H1 (cell line): Measurements from ENCODE around the gene FGR. TPM values are rescaled to one million over a fixed set of nuclear protein-coding genes. Genes with fewer than 3 reads are reported as not detected.

Experiments used
- CTCF ChIA-PET: fragments of 300-600 bp; sonication (Branson Sonifier 250); formaldehyde crosslinking; loops from one replicate; lab custom pipeline; 2021; ENCODE audit not compliant: partially characterized antibody; lab: Charles Lee
- POLR2A ChIA-PET: fragments of 300-600 bp; sonication (Branson Sonifier 250); formaldehyde crosslinking; loops from one replicate; lab custom pipeline; 2021; ENCODE audit warnings: inconsistent platforms; ENCODE audit not compliant: partially characterized antibody; lab: Charles Lee
- DNase-seq, 2 experiments: peaks; one replicate each; pipeline versions ENCODE4 v3.0.0 to v3.0.0-alpha.2; 2010 to 2022; ENCODE audit warnings: low spot score in 2 of 2, low read depth in 1 of 2, mixed read lengths in 1 of 2
- FAIRE-seq: peaks from 2 replicates; lab custom pipeline; 2011; peaks lifted over from hg19 to GRCh38; lab: Jason Lieb, UNC
- H2AFZ ChIP-seq: 2 replicates; pipeline ENCODE4 v1.8.1; 2012; ENCODE audit warnings: low read length, inconsistent platforms
- H2AK5ac ChIP-seq: 2 replicates; pipeline ENCODE4 v1.6.1; 2013; ENCODE audit warnings: low read depth, low read length
- H2BK120ac ChIP-seq: replicated peaks from 2 replicates; pipeline ENCODE3; 2013; ENCODE audit warnings: low read depth, low read length, inconsistent platforms
- H2BK12ac ChIP-seq: 2 replicates; pipeline ENCODE4 v1.6.1; 2013; ENCODE audit warnings: low read depth, low read length
- H2BK15ac ChIP-seq: 2 replicates; pipeline ENCODE4 v1.6.1; 2013; ENCODE audit warnings: low read length
- H2BK20ac ChIP-seq: 2 replicates; pipeline ENCODE4 v1.6.1; 2013; ENCODE audit warnings: low read length
- H2BK5ac ChIP-seq: 2 replicates; pipeline ENCODE4 v1.6.1; 2013; ENCODE audit warnings: low read depth, low read length
- H3K14ac ChIP-seq: 2 replicates; pipeline ENCODE4 v1.6.1; 2013; ENCODE audit warnings: inconsistent platforms; ENCODE audit not compliant: insufficient read length
- H3K18ac ChIP-seq: 2 replicates; pipeline ENCODE4 v1.6.1; 2013; ENCODE audit warnings: low read length; ENCODE audit errors: extremely low read depth
- H3K23ac ChIP-seq: 2 replicates; pipeline ENCODE4 v1.6.1; 2013; ENCODE audit warnings: inconsistent platforms; ENCODE audit not compliant: insufficient read length
- H3K23me2 ChIP-seq: 2 replicates; pipeline ENCODE4 v1.6.1; 2013; ENCODE audit warnings: low read depth, low read length
- H3K27ac ChIP-seq: 2 replicates; pipeline ENCODE4 v1.6.1; 2011; ENCODE audit warnings: low read depth, low read length, inconsistent platforms
- H3K27me3 ChIP-seq, 4 experiments: replicated peaks in 1 of 4; 1 replicate in 1 of 4; 2 replicates in 3 of 4; pipeline versions ENCODE4 v1.6.1 to v1.8.1; 2011 to 2013; ENCODE audit warnings: low read length in 3 of 4, mild to moderate bottlenecking in 3 of 4, inconsistent platforms in 2 of 4, mixed read lengths in 2 of 4, moderate library complexity in 1 of 4; ENCODE audit not compliant: control insufficient read depth in 3 of 4, insufficient read depth in 3 of 4; ENCODE audit errors: extremely low read depth in 1 of 4
- H3K36me3 ChIP-seq, 4 experiments: 2 replicates each; pipeline versions ENCODE4 v1.6.1 to v1.8.1; 2011 to 2013; ENCODE audit warnings: mild to moderate bottlenecking in 4 of 4, low read length in 3 of 4, moderate library complexity in 2 of 4, control low read depth in 1 of 4, inconsistent platforms in 1 of 4; ENCODE audit not compliant: insufficient read depth in 4 of 4, control insufficient read depth in 2 of 4
- H3K4ac ChIP-seq: replicated peaks from 2 replicates; pipeline ENCODE3; 2013; ENCODE audit warnings: low read length, low read depth, mixed read lengths, inconsistent platforms; ENCODE audit not compliant: insufficient read length
- H3K4me1 ChIP-seq, 4 experiments: replicated peaks in 1 of 4; 1 replicate in 1 of 4; 2 replicates in 3 of 4; pipeline versions ENCODE4 v1.6.1 to v1.8.1; 2011 to 2013; ENCODE audit warnings: low read length in 3 of 4, inconsistent platforms in 2 of 4, mixed read lengths in 1 of 4; ENCODE audit not compliant: insufficient read depth in 4 of 4, control insufficient read depth in 3 of 4
- H3K4me2 ChIP-seq, 2 experiments: 2 replicates each; pipeline versions ENCODE4 v1.6.1 to v1.8.1; 2011 to 2013; ENCODE audit warnings: low read depth in 2 of 2, low read length in 2 of 2, control low read depth in 1 of 2, inconsistent platforms in 1 of 2, mild to moderate bottlenecking in 1 of 2; ENCODE audit not compliant: insufficient read depth in 1 of 2
- H3K4me3 ChIP-seq, 4 experiments: fragments of 200-600, 300-600 bp in 1 of 4; sonication (generic), shearing (Covaris generic), sonication (Bioruptor Twin) in 1 of 4; 2 replicates each; pipeline versions ENCODE4 v1.5.1 to v1.8.1; 2011 to 2016; ENCODE audit warnings: low read length in 4 of 4, low read depth in 3 of 4, control low read depth in 2 of 4, inconsistent platforms in 2 of 4, mild to moderate bottlenecking in 2 of 4, mixed read lengths in 1 of 4, moderate library complexity in 1 of 4; ENCODE audit not compliant: insufficient read depth in 2 of 4; ENCODE audit errors: extremely low read depth in 1 of 4
- H3K56ac ChIP-seq: replicated peaks from 2 replicates; pipeline ENCODE3; 2013; ENCODE audit warnings: low read depth, mild to moderate bottlenecking, mixed read lengths, low read length, inconsistent platforms; ENCODE audit not compliant: insufficient read length
- H3K79me1 ChIP-seq: 2 replicates; pipeline ENCODE4 v1.6.1; 2013; ENCODE audit warnings: low read depth, low read length, control low read depth
- H3K79me2 ChIP-seq, 2 experiments: 2 replicates each; pipeline versions ENCODE4 v1.6.1 to v1.8.1; 2012 to 2013; ENCODE audit warnings: low read length in 2 of 2, mild to moderate bottlenecking in 2 of 2, inconsistent platforms in 1 of 2; ENCODE audit not compliant: insufficient read depth in 2 of 2, control insufficient read depth in 1 of 2
- H3K9ac ChIP-seq, 4 experiments: replicated peaks in 1 of 4; 1 replicate in 1 of 4; 2 replicates in 3 of 4; pipeline versions ENCODE4 v1.6.1 to v1.8.1; 2011 to 2013; ENCODE audit warnings: low read depth in 3 of 4, low read length in 3 of 4, control low read depth in 2 of 4, mild to moderate bottlenecking in 2 of 4, moderate library complexity in 2 of 4, inconsistent platforms in 1 of 4; ENCODE audit errors: extremely low read depth in 1 of 4
- H3K9me3 ChIP-seq, 2 experiments: 2 replicates each; pipeline versions ENCODE4 v1.6.1 to v1.8.1; 2012 to 2013; ENCODE audit warnings: mild to moderate bottlenecking in 2 of 2, moderate library complexity in 2 of 2, control low read depth in 1 of 2, inconsistent platforms in 1 of 2, low read depth in 1 of 2, low read length in 1 of 2, mixed read lengths in 1 of 2; ENCODE audit not compliant: insufficient read depth in 2 of 2
- H4K20me1 ChIP-seq, 2 experiments: replicated peaks in 1 of 2; 2 replicates each; pipeline versions ENCODE3 to v1.8.1; 2011 to 2013; ENCODE audit warnings: inconsistent platforms in 2 of 2, low read length in 2 of 2, mild to moderate bottlenecking in 1 of 2; ENCODE audit not compliant: insufficient read depth in 2 of 2, control insufficient read depth in 1 of 2
- H4K5ac ChIP-seq: 2 replicates; pipeline ENCODE4 v1.6.1; 2013; ENCODE audit warnings: low read length, low read depth, mixed read lengths, inconsistent platforms; ENCODE audit not compliant: insufficient read length
- H4K8ac ChIP-seq: 2 replicates; pipeline ENCODE4 v1.8.0; 2013; ENCODE audit warnings: mild to moderate bottlenecking, moderate library complexity, low read length, inconsistent platforms; ENCODE audit not compliant: insufficient read depth; ENCODE audit errors: extremely low read depth
- H4K91ac ChIP-seq: replicated peaks from 2 replicates; pipeline ENCODE3; 2013; ENCODE audit warnings: low read length, mixed read lengths, inconsistent platforms; ENCODE audit not compliant: insufficient read length
- BRCA1 ChIP-seq: IDR thresholded peaks from 2 replicates; pipeline ENCODE4 v1.6.1; 2012; ENCODE audit warnings: low read depth, low read length, improper control_type of control experiment
- FOSL1 ChIP-seq: IDR thresholded peaks from 2 replicates; pipeline ENCODE4 v1.6.1; 2011; ENCODE audit warnings: mild to moderate bottlenecking, low read depth, low read length, moderate library complexity; ENCODE audit not compliant: insufficient read depth
- HDAC6 ChIP-seq: IDR thresholded peaks from one replicate; pipeline ENCODE4 v1.7.1; 2012; ENCODE audit warnings: low read depth, mild to moderate bottlenecking, inconsistent platforms, low read length, moderate library complexity
- KDM5A ChIP-seq: fragments of 200-600 bp; IDR thresholded peaks from 2 replicates; pipeline ENCODE4 v1.7.1; 2012; ENCODE audit warnings: mild to moderate bottlenecking, low read length, inconsistent platforms, mixed read lengths
- PHF8 ChIP-seq: fragments of 200-600 bp; sonication (generic); conservative IDR thresholded peaks from 2 replicates; pipeline ENCODE4 v1.7.1; 2012; ENCODE audit warnings: low read depth, mild to moderate bottlenecking, inconsistent platforms, low read length, moderate library complexity
- POLR2AphosphoS5 ChIP-seq: IDR thresholded peaks from 2 replicates; pipeline ENCODE4 v1.6.1; 2011; ENCODE audit warnings: low read depth, low read length
- SAP30 ChIP-seq: fragments of 300-600 bp; sonication (generic); IDR thresholded peaks from 2 replicates; pipeline ENCODE4 v1.7.1; 2012; ENCODE audit warnings: low read length, moderate library complexity, mild to moderate bottlenecking, inconsistent platforms; ENCODE audit not compliant: insufficient read depth, insufficient replicate concordance
- TAF7 ChIP-seq: optimal IDR thresholded peaks from 2 replicates; pipeline ENCODE3; 2011; ENCODE audit warnings: low read depth, mild to moderate bottlenecking, inconsistent platforms, low read length, moderate library complexity, borderline replicate concordance
- ZNF274 ChIP-seq: IDR thresholded peaks from 2 replicates; pipeline ENCODE4 v1.7.0; 2012; ENCODE audit warnings: low read length, borderline replicate concordance; ENCODE audit errors: extremely low read depth
- WGBS, 2 experiments: shearing (Covaris generic) in 1 of 2; methylation state at CpG; one replicate each; pipeline versions ENCODE4 v1.1.6 to v1.1.7; 2013 to 2015; ENCODE audit warnings: low lambda C conversion rate in 2 of 2, mixed read lengths in 2 of 2, inconsistent platforms in 1 of 2, low coverage in 1 of 2, missing lambda C conversion rate in 1 of 2; ENCODE audit not compliant: insufficient replicate concordance in 2 of 2, insufficient coverage in 1 of 2, insufficient read length in 1 of 2; ENCODE audit errors: extremely low coverage in 1 of 2, missing lambda C conversion rate in 1 of 2; 5-methylcytosine and 5-hydroxymethylcytosine counted together
- polyA plus RNA-seq, 7 experiments: library from polyadenylated mRNA; depleted of rRNA in 3 of 7; stranded (reverse) in 5 of 7; unstranded in 2 of 7; fragments of >200 nt in 5 of 7; fragments of 200-250 nt in 2 of 7; gene quantifications; 1 replicate in 5 of 7; 2 replicates in 1 of 7; 4 replicates in 1 of 7; pipeline versions ENCODE4 v1.2.1 to v1.2.3, GENCODE V29; 2011 to 2013; ENCODE audit warnings: missing spikeins in 2 of 7, mixed read lengths in 2 of 7
- total RNA-seq: library from RNA; stranded (reverse); fragmentation: NEBNext Ultra II Directional; extraction: Animal tissue kit (Norgen Biotek cat#: 25700); gene quantifications from 2 replicates; pipeline ENCODE4 v1.2.1, GENCODE V29; 2021
- TF ChIP-seq, protein P1 (sequence below), 3 experiments: IDR thresholded peaks; 1 replicate in 2 of 3; 2 replicates in 1 of 3; pipeline versions ENCODE4 v1.5.1 to v1.6.1; 2011; ENCODE audit warnings: low read length in 3 of 3, mild to moderate bottlenecking in 3 of 3, inconsistent platforms in 2 of 3, low read depth in 1 of 3, moderate library complexity in 1 of 3; ENCODE audit not compliant: insufficient read depth in 1 of 3; ENCODE audit errors: control extremely low read depth in 1 of 3

The FGR gene
- total and polyA plus RNA-seq, 2 of the 8 experiments (the other 6 are each of a cell fraction or from before 2014, with no cell fraction given): 0.22 to 0.95 TPM

DNA sequence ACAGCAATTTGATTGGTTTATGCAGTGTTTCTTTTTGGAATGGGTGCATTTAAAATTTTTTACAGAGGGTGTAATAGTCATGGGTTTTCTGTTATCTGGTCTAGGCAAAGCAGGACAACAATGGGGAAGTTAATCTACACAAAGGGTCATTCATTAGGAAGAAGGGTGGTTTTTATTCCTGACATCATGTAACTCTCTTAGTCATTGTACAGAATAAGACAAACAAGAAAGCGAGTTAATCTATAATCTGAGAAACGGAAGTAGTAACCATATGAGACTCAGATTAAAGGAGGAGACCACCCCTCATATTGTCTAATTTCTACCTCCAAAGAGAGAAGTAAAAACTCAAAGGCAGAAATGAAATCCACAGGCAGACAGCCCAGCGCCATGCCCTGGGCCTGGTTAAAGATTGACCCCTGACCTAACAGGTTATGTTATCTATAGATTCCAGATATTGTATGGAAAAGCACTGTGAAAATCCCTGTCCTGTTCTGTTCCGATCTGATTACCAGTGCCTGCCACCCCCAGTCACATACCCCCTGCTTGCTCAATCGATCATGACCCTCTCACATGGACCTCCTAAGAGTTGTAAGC, 47.5 kb upstream of the FGR start:
- Histone ChIP-seq H2BK120ac (no peak overlapping the region), H4K91ac (no peak overlapping the region), H2BK12ac (no peak overlapping the region), H4K20me1 (no peaks in the 10 kb centered on the region), H3K79me1 (no peaks in the 10 kb centered on the region), H3K79me2 (no peaks in the 10 kb centered on the region), H3K4me1 (peaks cover 0 to 8% (median under 1%) of the 10 kb centered on the region in 4 experiments; a peak in 4 of 7 replicates), H3K14ac (no peak overlapping the region), H4K8ac (no peak overlapping the region), H3K4me2 (no peak overlapping the region), H3K36me3 (peaks cover 0 to 4% (median 0%) of the 10 kb centered on the region in 4 experiments; a peak in 1 of 8 replicates), H2BK20ac (no peak overlapping the region), H2AFZ (no peak overlapping the region), H3K18ac (no peak overlapping the region), H4K5ac (no peak overlapping the region), H3K27me3 (no peaks in the 10 kb centered on the region), H3K23me2 (no peaks in the 10 kb centered on the region), H2BK15ac (no peak overlapping the region), H3K4ac (no peak overlapping the region), H3K9me3 (peaks cover 19 to 21% of the 10 kb centered on the region in 2 experiments), H3K27ac (no peak overlapping the region), H2BK5ac (no peak overlapping the region), H3K9ac (no peak overlapping the region), H2AK5ac (no peak overlapping the region), H3K56ac (no peak overlapping the region), H3K23ac (no peak overlapping the region), H3K4me3 (no peak overlapping the region)
- POLR2A ChIA-PET: interaction anchor here (1.4 kb wide), 1 partner anchor 11 kb away, joined by 4 read pairs; no protein-coding TSS in a partner anchor
- no peak for DNase-seq
- FAIRE-seq: no peak
- CTCF ChIA-PET: interaction anchor here (0.6 to 1.4 kb wide), 3 partner anchors 17 to 463 kb away, joined by 3 to 4 read pairs (median 3); no protein-coding TSS in a partner anchor
- 87% methylated on average over 5 of the region's 5 CpGs; no CpG with 5 or more reads in 1 of the 2 experiments for WGBS, 2 experiments
- TF ChIP-seq ZNF274: no peak
- no peak for TF ChIP-seq BRCA1
- no peak for TF ChIP-seq KDM5A
- TF ChIP-seq, protein P1, sequence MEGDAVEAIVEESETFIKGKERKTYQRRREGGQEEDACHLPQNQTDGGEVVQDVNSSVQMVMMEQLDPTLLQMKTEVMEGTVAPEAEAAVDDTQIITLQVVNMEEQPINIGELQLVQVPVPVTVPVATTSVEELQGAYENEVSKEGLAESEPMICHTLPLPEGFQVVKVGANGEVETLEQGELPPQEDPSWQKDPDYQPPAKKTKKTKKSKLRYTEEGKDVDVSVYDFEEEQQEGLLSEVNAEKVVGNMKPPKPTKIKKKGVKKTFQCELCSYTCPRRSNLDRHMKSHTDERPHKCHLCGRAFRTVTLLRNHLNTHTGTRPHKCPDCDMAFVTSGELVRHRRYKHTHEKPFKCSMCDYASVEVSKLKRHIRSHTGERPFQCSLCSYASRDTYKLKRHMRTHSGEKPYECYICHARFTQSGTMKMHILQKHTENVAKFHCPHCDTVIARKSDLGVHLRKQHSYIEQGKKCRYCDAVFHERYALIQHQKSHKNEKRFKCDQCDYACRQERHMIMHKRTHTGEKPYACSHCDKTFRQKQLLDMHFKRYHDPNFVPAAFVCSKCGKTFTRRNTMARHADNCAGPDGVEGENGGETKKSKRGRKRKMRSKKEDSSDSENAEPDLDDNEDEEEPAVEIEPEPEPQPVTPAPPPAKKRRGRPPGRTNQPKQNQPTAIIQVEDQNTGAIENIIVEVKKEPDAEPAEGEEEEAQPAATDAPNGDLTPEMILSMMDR (IDR thresholded peaks at IDR 0.05; ENCODE audit: control extremely low read depth in 1 of 3, insufficient read depth in 1 of 3, low read depth in 1 of 3, low read length in 3 of 3): no peak
- no peak for TF ChIP-seq TAF7
- TF ChIP-seq POLR2AphosphoS5: no peak
- TF ChIP-seq PHF8: no peak
- TF ChIP-seq HDAC6: no peak
- no peak for TF ChIP-seq FOSL1
- TF ChIP-seq SAP30: no peak
